SU-DHL-6 (cell line): ENCODE results near the gene GUK1.

Experiments
- H2AFZ ChIP-seq: fragments of 200-600 bp; sonication (generic); 2 replicates; pipeline ENCODE4 v1.6.1; 2014; ENCODE audit warnings: low read depth, mild to moderate bottlenecking, moderate library complexity, mixed read lengths, antibody characterized with exemption, low read length; ENCODE audit not compliant: severe bottlenecking
- H3F3A ChIP-seq: fragments of 200-600 bp; shearing (Covaris generic); 2 replicates; pipeline ENCODE4 v1.6.0; 2016; ENCODE audit warnings: antibody characterized with exemption, mild to moderate bottlenecking; ENCODE audit not compliant: insufficient read depth
- H3K27ac ChIP-seq: fragments of 200-600 bp; sonication (generic); 2 replicates; pipeline ENCODE4 v1.5.1; 2016; ENCODE audit warnings: low read depth, mild to moderate bottlenecking, low read length, moderate library complexity, mixed read lengths
- H3K27me3 ChIP-seq: fragments of 200-600 bp; sonication (generic), shearing (Covaris generic); 2 replicates; pipeline ENCODE4 v1.6.0; 2014; ENCODE audit warnings: mild to moderate bottlenecking, low read length
- H3K36me3 ChIP-seq: fragments of 200-600 bp; sonication (generic); 2 replicates; pipeline ENCODE4 v1.6.1; 2014; ENCODE audit warnings: mild to moderate bottlenecking, low read length, mixed read lengths
- H3K4me2 ChIP-seq: fragments of 300-600, 200-600 bp; shearing (Covaris generic), sonication (generic); 2 replicates; pipeline ENCODE4 v1.6.0; 2014; ENCODE audit warnings: low read length, low read depth, mild to moderate bottlenecking; ENCODE audit not compliant: poor library complexity, severe bottlenecking
- H3K4me3 ChIP-seq: fragments of 200-600 bp; sonication (generic); 2 replicates; pipeline ENCODE4 v1.5.1; 2014; ENCODE audit warnings: antibody characterized with exemption, low read length, mild to moderate bottlenecking, mixed read lengths; ENCODE audit not compliant: insufficient read depth, poor library complexity, severe bottlenecking
- H3K79me2 ChIP-seq: fragments of 200-600 bp; sonication (generic); 2 replicates; pipeline ENCODE4 v1.6.1; 2014; ENCODE audit warnings: mild to moderate bottlenecking, low read length, moderate library complexity; ENCODE audit not compliant: insufficient read depth
- H3K9ac ChIP-seq: fragments of 200-600 bp; sonication (generic); 2 replicates; pipeline ENCODE4 v1.7.0; 2014; ENCODE audit warnings: mild to moderate bottlenecking, low read length
- H3K9me2 ChIP-seq: fragments of 200-600 bp; sonication (generic); replicated peaks from 2 replicates; pipeline ENCODE4 v1.6.1; 2014; ENCODE audit warnings: low read length; ENCODE audit not compliant: insufficient read depth
- H3K9me3 ChIP-seq: fragments of 200-600 bp; sonication (generic); 2 replicates; pipeline ENCODE4 v1.6.1; 2014; ENCODE audit warnings: low read length, mixed read lengths; ENCODE audit not compliant: insufficient read depth
- H4K20me1 ChIP-seq: fragments of 200-600 bp; sonication (generic); 2 replicates; pipeline ENCODE4 v1.6.1; 2014; ENCODE audit warnings: low read depth, mild to moderate bottlenecking, antibody characterized with exemption, low read length, moderate library complexity, mixed read lengths
- EZH2phosphoT487 ChIP-seq: fragments of 200-600 bp; sonication (generic), shearing (Covaris generic); conservative IDR thresholded peaks from 2 replicates; pipeline ENCODE4 v1.6.1; 2018; ENCODE audit warnings: mild to moderate bottlenecking, antibody characterized with exemption, low read length, moderate library complexity, mixed read lengths
- TF ChIP-seq, protein P1 (sequence below): fragments of 200-600 bp; sonication (generic); IDR thresholded peaks from one replicate; pipeline ENCODE4 v1.5.1; 2017; ENCODE audit warnings: antibody characterized with exemption, mild to moderate bottlenecking, low read length, moderate library complexity; ENCODE audit not compliant: insufficient read depth, poor library complexity, severe bottlenecking

The GUK1 gene

DNA sequence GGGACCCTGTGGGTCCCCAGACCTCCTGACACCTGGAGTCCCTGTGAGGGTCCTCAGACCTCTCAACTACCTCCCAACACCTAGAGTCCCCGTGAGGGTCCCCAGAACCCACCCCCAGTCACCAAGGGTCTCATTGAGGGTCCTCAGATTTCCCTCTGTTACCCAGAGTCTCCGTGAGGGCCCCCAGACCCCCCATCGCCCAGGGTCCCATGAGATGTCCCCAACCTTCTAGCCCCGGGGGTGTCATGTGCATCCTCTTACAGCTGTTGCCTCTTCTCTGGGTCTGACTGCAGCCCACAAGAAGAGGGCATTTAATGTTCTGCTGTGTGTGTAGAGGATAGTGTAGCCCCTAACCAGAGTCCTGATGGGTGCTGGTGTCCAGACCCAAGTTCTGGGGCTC, 7.7 kb downstream of the GUK1 start:
- no peak overlapping the region for H3K4me2 ChIP-seq
- no peak overlapping the region for H3K27ac ChIP-seq
- no peaks in the 10 kb centered on the region for H3K27me3 ChIP-seq
- TF ChIP-seq EZH2phosphoT487 = no peak
- TF ChIP-seq, protein P1, sequence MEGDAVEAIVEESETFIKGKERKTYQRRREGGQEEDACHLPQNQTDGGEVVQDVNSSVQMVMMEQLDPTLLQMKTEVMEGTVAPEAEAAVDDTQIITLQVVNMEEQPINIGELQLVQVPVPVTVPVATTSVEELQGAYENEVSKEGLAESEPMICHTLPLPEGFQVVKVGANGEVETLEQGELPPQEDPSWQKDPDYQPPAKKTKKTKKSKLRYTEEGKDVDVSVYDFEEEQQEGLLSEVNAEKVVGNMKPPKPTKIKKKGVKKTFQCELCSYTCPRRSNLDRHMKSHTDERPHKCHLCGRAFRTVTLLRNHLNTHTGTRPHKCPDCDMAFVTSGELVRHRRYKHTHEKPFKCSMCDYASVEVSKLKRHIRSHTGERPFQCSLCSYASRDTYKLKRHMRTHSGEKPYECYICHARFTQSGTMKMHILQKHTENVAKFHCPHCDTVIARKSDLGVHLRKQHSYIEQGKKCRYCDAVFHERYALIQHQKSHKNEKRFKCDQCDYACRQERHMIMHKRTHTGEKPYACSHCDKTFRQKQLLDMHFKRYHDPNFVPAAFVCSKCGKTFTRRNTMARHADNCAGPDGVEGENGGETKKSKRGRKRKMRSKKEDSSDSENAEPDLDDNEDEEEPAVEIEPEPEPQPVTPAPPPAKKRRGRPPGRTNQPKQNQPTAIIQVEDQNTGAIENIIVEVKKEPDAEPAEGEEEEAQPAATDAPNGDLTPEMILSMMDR = no peak
- H3K4me3 ChIP-seq = no peak overlapping the region
- no peaks in the 10 kb centered on the region for H3K9me3 ChIP-seq
- H4K20me1 ChIP-seq = no peaks in the 10 kb centered on the region; the same call in 1 of the 2 replicates
- no peaks in the 10 kb centered on the region for H3K9me2 ChIP-seq
- H3K79me2 ChIP-seq = peaks cover 33% of the 10 kb centered on the region
- no peaks in the 10 kb centered on the region for H3K36me3 ChIP-seq
- no peak overlapping the region for H3K9ac ChIP-seq
- no peaks in the 10 kb centered on the region for H3F3A ChIP-seq
- H2AFZ ChIP-seq = no peak overlapping the region

DNA sequence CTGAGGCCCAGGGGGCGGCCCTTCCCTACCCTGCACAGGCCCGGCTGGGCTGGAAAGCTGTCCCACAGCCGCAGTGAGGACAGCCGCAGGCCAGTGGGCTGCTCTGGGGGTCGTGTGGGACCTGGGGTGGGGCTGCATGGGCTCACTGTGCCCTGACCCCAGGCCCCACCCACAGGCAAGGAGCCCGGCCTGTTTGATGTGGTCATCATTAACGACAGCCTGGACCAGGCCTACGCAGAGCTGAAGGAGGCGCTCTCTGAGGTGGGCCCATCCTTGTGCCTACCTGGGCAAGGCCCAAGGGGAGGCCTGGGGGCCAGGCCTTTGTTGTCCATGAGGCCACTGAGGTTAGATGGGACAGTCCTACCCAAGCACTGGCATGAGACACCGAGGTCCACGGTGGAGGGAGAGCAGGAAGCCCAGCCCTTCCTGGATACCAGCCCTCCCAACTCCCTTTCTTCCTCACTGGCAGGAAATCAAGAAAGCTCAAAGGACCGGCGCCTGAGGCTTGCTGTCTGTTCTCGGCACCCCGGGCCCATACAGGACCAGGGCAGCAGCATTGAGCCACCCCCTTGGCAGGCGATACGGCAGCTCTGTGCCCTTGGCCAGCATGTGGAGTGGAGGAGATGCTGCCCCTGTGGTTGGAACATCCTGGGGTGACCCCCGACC, 8.2 kb downstream of the GUK1 start:
- no peak for TF ChIP-seq EZH2phosphoT487
- TF ChIP-seq, protein P1 = no peak
- H3K9ac ChIP-seq = no peak overlapping the region
- no peak overlapping the region for H3K4me2 ChIP-seq
- no peak overlapping the region for H2AFZ ChIP-seq
- peaks cover 27% of the 10 kb centered on the region for H3K79me2 ChIP-seq
- H3K4me3 ChIP-seq = no peak overlapping the region
- no peaks in the 10 kb centered on the region for H3K27me3 ChIP-seq
- H3K9me2 ChIP-seq = no peaks in the 10 kb centered on the region
- H3K36me3 ChIP-seq = no peaks in the 10 kb centered on the region
- H3K9me3 ChIP-seq = no peaks in the 10 kb centered on the region
- no peaks in the 10 kb centered on the region; the same call in 1 of the 2 replicates for H4K20me1 ChIP-seq
- H3F3A ChIP-seq = no peaks in the 10 kb centered on the region
- no peak overlapping the region for H3K27ac ChIP-seq

- Histone ChIP-seq H3K4me3 (no peak overlapping the region), H3K27me3 (no peaks in the 10 kb centered on the region), H3K27ac (no peak overlapping the region), H3K4me2 (no peak overlapping the region), H3K36me3 (no peaks in the 10 kb centered on the region), H3F3A (no peaks in the 10 kb centered on the region), H2AFZ (no peak overlapping the region), H3K79me2 (peaks cover 21% of the 10 kb centered on the region), H3K9me2 (no peaks in the 10 kb centered on the region), H3K9ac (no peak overlapping the region), H3K9me3 (no peaks in the 10 kb centered on the region), H4K20me1 (no peaks in the 10 kb centered on the region; the same call in 1 of the 2 replicates)
- TF ChIP-seq, protein P1 = no peak
- no peak for TF ChIP-seq EZH2phosphoT487
Observed at GRCh38 chr1:228148935-228149405, 8.9 kb downstream of the GUK1 start.
